Hepatic stellate cell (primary cell): ENCODE results near the gene ELL3.
A peak's percentile ranks its signal among the peaks of the same experiment; 100 is the strongest.
"Not testable (repeated sequence)": the region's sequence is repeated elsewhere in the genome, so short reads cannot be mapped to it uniquely, and the experiment has no call there.

ENCODE experiments used
- DNase-seq: peaks from one replicate; pipeline ENCODE4 v3.0.0; 2011; ENCODE audit warnings: low spot score

The ELL3 gene

GRCh38 chr15:43791993-43792760 lies 15.4 kb upstream of the ELL3 start, which contains the start of gene SERF2:
Gene SERF2, plus strand, starts transcription at chr15:43792320. Its CDS starts 57 bp downstream, at chr15:43792377.
- DNase-seq: peak; percentile 100

GRCh38 chr15:43789409-43789808 lies 12.6 kb upstream of the ELL3 start:
- no peak for DNase-seq

GRCh38 chr15:43779016-43779415 lies 2.2 kb upstream of the ELL3 start:
- no peak for DNase-seq

GRCh38 chr15:43777267-43777914 lies 625 bp upstream of the ELL3 start:
- peak; percentile 70 for DNase-seq

- DNase-seq: no peak
Measured at GRCh38 chr15:43776101-43776717, 557 bp downstream of the ELL3 start.

DNA sequence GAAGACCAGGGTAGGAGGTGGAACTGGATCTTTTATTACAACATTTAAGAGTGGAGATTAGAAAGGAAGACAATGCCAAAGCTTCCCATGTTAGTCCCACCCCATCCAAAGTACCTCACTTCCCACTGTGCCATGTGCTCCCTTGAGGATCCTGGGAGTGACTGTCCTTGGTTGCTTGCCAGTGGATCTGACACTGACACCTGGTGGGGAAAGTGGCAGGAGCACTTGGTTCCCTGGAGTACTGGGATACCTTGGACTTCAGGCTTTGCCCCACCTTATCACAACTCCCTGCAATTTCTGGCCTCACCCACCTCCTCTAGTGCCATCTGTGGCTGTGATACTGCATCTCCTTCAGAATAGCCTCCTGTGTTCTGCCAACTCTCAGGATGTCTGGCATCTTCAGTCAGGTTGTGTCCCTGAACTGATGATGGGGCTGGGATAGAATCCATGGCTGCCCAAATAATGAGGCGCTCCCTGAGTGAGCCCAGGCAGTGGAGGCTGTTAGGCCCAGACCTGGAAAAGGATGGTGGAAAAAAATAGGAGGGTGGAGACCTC lies 1.3 kb downstream of the ELL3 start:
- DNase-seq: no peak

GRCh38 chr15:43774062-43774461 lies 2.7 kb downstream of the ELL3 start:
- no peak for DNase-seq

GRCh38 chr15:43772624-43773023 lies 4.1 kb downstream of the ELL3 start:
- DNase-seq: no peak

DNA sequence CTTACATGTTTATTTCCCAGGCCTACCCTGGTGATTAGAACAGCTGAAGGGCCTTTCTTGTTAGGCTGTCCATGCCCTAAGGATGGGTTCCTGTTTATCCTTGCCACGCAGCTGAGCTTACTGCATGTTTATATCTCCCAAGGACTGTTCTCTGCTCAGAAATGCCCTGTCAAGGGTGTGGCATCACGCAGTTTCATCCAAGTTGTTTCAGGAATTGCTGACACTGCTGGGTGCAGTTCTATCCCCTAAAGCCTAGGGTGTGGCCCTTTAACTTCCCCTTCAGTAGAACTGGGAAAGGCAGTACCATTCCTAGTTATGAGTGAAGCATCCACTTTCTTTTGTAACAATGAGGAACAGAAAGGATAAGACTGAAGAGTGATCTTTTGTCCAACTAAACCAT lies 5.0 kb downstream of the ELL3 start:
- DNase-seq: no peak

DNA sequence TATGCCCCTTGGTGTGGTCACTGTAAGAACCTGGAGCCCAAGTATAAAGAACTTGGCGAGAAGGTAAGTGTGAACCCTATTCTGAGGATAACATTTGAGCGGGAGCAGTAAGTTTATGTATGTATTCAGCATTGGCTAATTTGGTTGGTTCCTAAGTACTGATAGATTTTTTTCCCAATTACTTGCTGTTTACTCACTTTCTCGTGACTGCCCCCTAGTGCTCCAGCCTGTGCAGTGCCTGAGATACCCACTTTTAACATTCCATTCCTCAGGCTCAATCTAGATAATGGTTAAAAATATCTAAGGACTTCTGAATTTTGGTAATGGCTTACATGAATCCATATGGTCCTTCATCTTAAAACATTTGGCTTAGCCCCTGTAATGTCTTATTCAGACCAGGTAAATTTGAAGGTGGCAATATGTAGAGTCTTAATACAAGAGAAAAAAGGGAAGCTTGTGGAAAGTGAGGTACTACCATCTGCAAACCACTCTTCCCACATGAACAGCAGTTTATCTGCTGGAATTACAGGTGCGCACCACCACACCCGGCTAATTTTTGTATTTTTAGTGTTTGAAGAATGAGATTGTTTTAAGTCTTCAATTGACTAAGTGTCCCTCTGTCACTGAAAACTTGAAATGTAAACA lies 7.1 kb downstream of the ELL3 start:
- DNase-seq: peak; percentile 59

- no peak for DNase-seq
Measured at GRCh38 chr15:43763819-43764446, 12.8 kb downstream of the ELL3 start.

- DNase-seq: peak; percentile 45
Measured at GRCh38 chr15:43762824-43763223, 13.9 kb downstream of the ELL3 start.

DNA sequence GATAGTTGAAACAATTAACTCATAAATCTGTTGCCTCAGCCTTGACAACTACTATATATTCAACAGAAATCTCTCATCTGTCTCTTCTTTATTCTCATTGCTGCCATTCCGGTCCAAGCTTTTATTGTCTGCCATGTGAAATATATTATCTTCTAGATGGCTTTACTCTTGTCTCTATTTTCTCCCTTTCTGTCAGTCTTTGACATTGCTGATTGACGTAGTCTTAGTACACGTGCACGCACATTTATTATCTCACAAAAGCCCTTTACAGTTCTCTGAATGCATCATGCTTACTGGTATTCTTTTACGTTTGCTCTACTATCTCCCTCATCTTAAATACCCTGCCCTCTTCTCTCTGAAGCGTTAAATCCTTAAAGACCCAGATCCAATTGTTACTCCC lies 24.9 kb downstream of the ELL3 start:
- no peak for DNase-seq

DNA sequence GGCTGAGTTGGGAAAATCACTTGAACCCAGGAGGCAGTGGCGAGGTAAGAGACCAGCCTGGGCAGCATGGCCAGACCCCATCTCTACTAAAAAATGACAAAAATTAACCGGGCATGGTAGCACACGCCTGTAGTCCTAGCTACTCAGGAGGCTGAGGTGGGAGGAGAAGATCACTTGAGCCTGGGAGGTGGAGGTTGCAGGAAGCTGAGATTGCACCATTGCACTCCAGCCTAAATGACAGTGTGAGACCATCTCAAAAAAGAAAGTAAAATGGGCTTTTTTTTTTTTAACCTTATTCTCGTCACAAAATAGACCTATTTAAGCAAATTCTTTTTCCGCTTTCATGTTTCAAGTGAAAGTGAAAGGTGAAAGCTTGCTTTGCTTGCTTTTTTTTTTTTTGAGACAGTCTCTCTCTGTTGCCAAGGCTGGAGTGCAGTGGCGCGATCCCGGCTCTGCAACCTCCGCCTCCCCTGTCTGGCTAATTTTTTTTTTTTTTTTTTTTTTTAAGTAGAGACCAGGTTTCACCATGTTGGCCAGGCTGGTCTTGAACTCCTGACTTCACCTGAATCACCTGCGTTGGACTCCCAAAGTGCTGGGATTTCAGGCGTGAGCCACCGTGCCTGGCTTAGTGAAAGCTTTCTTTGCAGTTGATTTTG lies 26.9 kb downstream of the ELL3 start:
- no peak for DNase-seq

DNA sequence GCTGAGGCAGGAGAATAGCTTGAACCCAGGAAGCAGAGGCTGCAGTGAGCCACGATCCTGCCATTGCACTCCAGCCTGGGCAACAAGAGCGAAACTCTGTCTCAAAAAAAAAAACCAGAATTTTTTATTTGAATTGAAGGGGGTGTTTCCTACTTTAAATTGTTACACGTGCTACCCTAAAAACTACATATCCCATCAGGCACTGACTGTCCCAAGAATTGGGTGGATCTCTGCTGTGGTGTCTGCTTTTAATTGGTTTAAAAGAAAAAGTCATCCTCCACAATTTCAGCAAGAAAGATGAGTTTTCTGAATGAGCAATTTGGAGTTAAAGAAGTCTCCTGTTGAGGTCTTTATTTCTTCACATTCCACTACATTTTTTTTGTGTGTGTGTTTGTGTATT lies 28.4 kb downstream of the ELL3 start:
- peak; percentile 31 for DNase-seq

GRCh38 chr15:43746903-43747309 lies 29.9 kb downstream of the ELL3 start:
- peak; percentile 20 for DNase-seq

DNA sequence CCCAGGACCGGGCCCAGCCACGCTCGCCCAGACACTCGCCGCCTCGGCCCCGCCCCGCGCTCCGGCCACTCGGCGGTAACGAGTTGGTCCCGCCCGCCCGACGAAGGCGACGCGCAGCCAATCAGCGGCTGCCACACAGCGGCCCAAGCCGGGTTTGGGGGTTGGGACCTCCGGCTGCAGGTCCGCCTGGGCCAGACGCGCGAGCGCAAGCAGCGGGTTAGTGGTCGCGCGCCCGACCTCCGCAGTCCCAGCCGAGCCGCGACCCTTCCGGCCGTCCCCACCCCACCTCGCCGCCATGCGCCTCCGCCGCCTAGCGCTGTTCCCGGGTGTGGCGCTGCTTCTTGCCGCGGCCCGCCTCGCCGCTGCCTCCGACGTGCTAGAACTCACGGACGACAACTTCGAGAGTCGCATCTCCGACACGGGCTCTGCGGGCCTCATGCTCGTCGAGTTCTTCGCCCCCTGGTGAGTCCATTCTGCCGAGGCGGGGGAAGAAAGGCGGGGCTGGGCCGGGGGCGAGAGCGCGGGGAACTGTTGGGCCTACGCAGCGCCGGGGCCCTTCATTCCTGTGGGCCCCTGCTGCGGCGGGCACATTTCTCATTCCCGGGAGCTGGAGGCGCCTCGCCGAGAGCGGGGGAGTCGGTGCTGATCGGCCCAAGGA lies 30.4 kb downstream of the ELL3 start, which contains the start of gene PDIA3:
TSS of gene PDIA3 (plus strand) at position 194 of the 658 bp plus-strand sequence. CDS start at position 296, 102 bp downstream.
- DNase-seq: peak; percentile 93

DNA sequence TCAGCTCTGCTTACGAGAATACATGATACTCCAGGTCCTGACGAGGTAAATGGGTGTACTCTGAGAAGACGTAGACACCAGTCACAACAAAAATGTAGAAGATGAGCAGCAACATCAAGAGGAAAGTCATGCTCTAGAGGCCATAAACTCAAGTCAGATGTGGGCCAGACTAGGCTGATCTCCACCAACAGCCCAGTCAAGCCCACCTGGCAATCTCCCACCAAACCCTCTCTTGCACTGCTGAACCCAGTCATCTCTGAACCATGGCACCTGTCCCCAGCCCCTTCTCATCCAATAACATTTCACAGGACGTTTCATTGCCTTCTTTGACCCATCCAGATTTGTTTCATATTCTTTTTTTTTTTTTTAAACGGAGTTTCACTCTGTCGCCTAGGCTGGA lies 41.4 kb downstream of the ELL3 start:
- no peak for DNase-seq

- DNase-seq: peak; percentile 25
Measured at GRCh38 chr15:43728053-43728725, 48.6 kb downstream of the ELL3 start.

- not testable (repeated sequence) for DNase-seq
Measured at GRCh38 chr15:43726306-43726705, 50.5 kb downstream of the ELL3 start.
